H9 (cell line): ENCODE data around the gene GSKIP. TPM values are rescaled to one million over a fixed set of nuclear protein-coding genes. Genes with fewer than 3 reads are reported as not detected.

Experiments
- DNase-seq: peaks from one replicate; pipeline ENCODE4 v3.0.0-alpha.2; 2017
- H2AFZ ChIP-seq: one replicate; pipeline ENCODE4 v1.6.1; 2013; ENCODE audit warnings: mild to moderate bottlenecking, low read length, control low read depth, moderate library complexity
- H2AK5ac ChIP-seq: 2 replicates; pipeline ENCODE4 v1.6.1; 2013; ENCODE audit warnings: low read length, control low read depth, mixed read lengths; ENCODE audit not compliant: insufficient read length
- H2BK120ac ChIP-seq: one replicate; pipeline ENCODE4 v1.6.1; 2013; ENCODE audit warnings: low read depth, mild to moderate bottlenecking, low read length, control low read depth, inconsistent platforms; ENCODE audit not compliant: poor library complexity, severe bottlenecking
- H2BK12ac ChIP-seq: 2 replicates; pipeline ENCODE4 v1.6.1; 2013; ENCODE audit warnings: low read length, control low read depth, mixed read lengths, low read depth; ENCODE audit not compliant: insufficient read length
- H2BK15ac ChIP-seq: 2 replicates; pipeline ENCODE4 v1.6.1; 2013; ENCODE audit warnings: low read depth, low read length, control low read depth
- H2BK20ac ChIP-seq: one replicate; pipeline ENCODE4 v1.6.1; 2013; ENCODE audit warnings: low read depth, mild to moderate bottlenecking, low read length, control low read depth, inconsistent platforms; ENCODE audit not compliant: poor library complexity, severe bottlenecking
- H2BK5ac ChIP-seq: 2 replicates; pipeline ENCODE4 v1.6.1; 2013; ENCODE audit warnings: low read length, control low read depth, mixed read lengths; ENCODE audit not compliant: insufficient read length
- H3K14ac ChIP-seq: 2 replicates; pipeline ENCODE4 v1.6.1; 2013; ENCODE audit warnings: low read length, control low read depth; ENCODE audit not compliant: insufficient read depth
- H3K18ac ChIP-seq: 2 replicates; pipeline ENCODE4 v1.6.1; 2013; ENCODE audit warnings: low read depth, mild to moderate bottlenecking, mixed read lengths, low read length, control low read depth; ENCODE audit not compliant: insufficient read length
- H3K23ac ChIP-seq: 2 replicates; pipeline ENCODE4 v1.6.1; 2013; ENCODE audit warnings: low read length, control low read depth, mixed read lengths, low read depth; ENCODE audit not compliant: insufficient read length
- H3K23me2 ChIP-seq: 2 replicates; pipeline ENCODE4 v1.6.1; 2013; ENCODE audit warnings: low read depth, mild to moderate bottlenecking, mixed read lengths, low read length, control low read depth; ENCODE audit not compliant: insufficient read length, poor library complexity, severe bottlenecking
- H3K27ac ChIP-seq: 2 replicates; pipeline ENCODE4 v1.5.1; 2013; ENCODE audit warnings: low read length, control low read depth, mixed read lengths, low read depth; ENCODE audit not compliant: insufficient read length
- H3K27me3 ChIP-seq: 2 replicates; pipeline ENCODE4 v1.6.1; 2013; ENCODE audit warnings: low read length, control low read depth, inconsistent platforms; ENCODE audit not compliant: insufficient read depth
- H3K4ac ChIP-seq: 2 replicates; pipeline ENCODE4 v1.6.1; 2013; ENCODE audit warnings: low read depth, mild to moderate bottlenecking, control low read depth, inconsistent platforms, low read length, moderate library complexity
- H3K4me1 ChIP-seq: 2 replicates; pipeline ENCODE4 v1.6.1; 2013; ENCODE audit warnings: low read length, control low read depth, inconsistent platforms; ENCODE audit not compliant: insufficient read depth
- H3K4me2 ChIP-seq: 2 replicates; pipeline ENCODE4 v1.6.1; 2013; ENCODE audit warnings: low read length, control low read depth, mixed read lengths; ENCODE audit not compliant: insufficient read length, insufficient read depth
- H3K56ac ChIP-seq: 2 replicates; pipeline ENCODE4 v1.6.1; 2013; ENCODE audit warnings: low read depth, mild to moderate bottlenecking, mixed read lengths, low read length, control low read depth; ENCODE audit not compliant: insufficient read length
- H3K79me1 ChIP-seq: 2 replicates; pipeline ENCODE4 v1.6.1; 2013; ENCODE audit warnings: low read depth, mild to moderate bottlenecking, moderate library complexity, low read length, control low read depth, inconsistent platforms; ENCODE audit not compliant: insufficient read depth, poor library complexity, severe bottlenecking
- H3K79me2 ChIP-seq: 2 replicates; pipeline ENCODE4 v1.6.1; 2013; ENCODE audit warnings: low read length, control low read depth, inconsistent platforms; ENCODE audit not compliant: insufficient read depth
- H3K9ac ChIP-seq: 2 replicates; pipeline ENCODE4 v1.6.1; 2013; ENCODE audit warnings: low read length, control low read depth, mixed read lengths; ENCODE audit not compliant: insufficient read length; ENCODE audit errors: extremely low read depth
- H3K9me3 ChIP-seq: one replicate; pipeline ENCODE4 v1.6.1; 2013; ENCODE audit warnings: low read depth, low read length, inconsistent platforms; ENCODE audit not compliant: control insufficient read depth
- H3T11ph ChIP-seq: one replicate; pipeline ENCODE4 v1.6.1; 2013; ENCODE audit warnings: mild to moderate bottlenecking, low read length, control low read depth, inconsistent platforms
- H4K20me1 ChIP-seq: one replicate; pipeline ENCODE4 v1.6.1; 2013; ENCODE audit not compliant: control insufficient read depth, insufficient read length, insufficient read depth
- H4K5ac ChIP-seq: 2 replicates; pipeline ENCODE4 v1.6.1; 2013; ENCODE audit warnings: low read depth, mild to moderate bottlenecking, mixed read lengths, low read length, control low read depth; ENCODE audit not compliant: insufficient read length
- H4K8ac ChIP-seq: replicated peaks from 2 replicates; pipeline ENCODE4 v1.6.1; 2013; ENCODE audit warnings: low read length, control low read depth, mixed read lengths, low read depth; ENCODE audit not compliant: insufficient read length
- H4K91ac ChIP-seq: 2 replicates; pipeline ENCODE4 v1.6.1; 2013; ENCODE audit warnings: low read depth, mild to moderate bottlenecking, moderate library complexity, mixed read lengths, low read length, control low read depth; ENCODE audit not compliant: insufficient read length
- H3K27ac Mint-ChIP-seq, 3 experiments: 2 replicates in 2 of 3; 3 replicates in 1 of 3; pipeline ENCODE4 v1.8.0; 2020 to 2021; ENCODE audit warnings: mixed read lengths in 3 of 3, mild to moderate bottlenecking in 1 of 3, moderate library complexity in 1 of 3
- H3K27me3 Mint-ChIP-seq: 2 replicates; pipeline ENCODE4 v1.8.0; 2021; ENCODE audit warnings: low read depth, mild to moderate bottlenecking, moderate library complexity, mixed read lengths
- H3K36me3 Mint-ChIP-seq, 3 experiments: 2 replicates in 2 of 3; 3 replicates in 1 of 3; pipeline ENCODE4 v1.8.0; 2020 to 2021; ENCODE audit warnings: low read depth in 3 of 3, mixed read lengths in 3 of 3; ENCODE audit not compliant: insufficient read depth in 1 of 3
- H3K4me1 Mint-ChIP-seq, 2 experiments: 2 replicates each; pipeline ENCODE4 v1.8.0; 2020; ENCODE audit warnings: mixed read lengths in 2 of 2
- H3K4me3 Mint-ChIP-seq, 2 experiments: 2 replicates in 1 of 2; 3 replicates in 1 of 2; pipeline ENCODE4 v1.8.0; 2020 to 2021; ENCODE audit warnings: mild to moderate bottlenecking in 2 of 2, mixed read lengths in 2 of 2, moderate library complexity in 1 of 2
- H3K9me3 Mint-ChIP-seq, 2 experiments: 2 replicates in 1 of 2; 3 replicates in 1 of 2; pipeline ENCODE4 v1.8.0; 2020; ENCODE audit warnings: mild to moderate bottlenecking in 2 of 2, mixed read lengths in 2 of 2, moderate library complexity in 1 of 2
- WGBS: extraction: QIAGEN DNeasy Blood & Tissue Kit; methylation state at CpG from one replicate; pipeline ENCODE4 v1.1.7; 2013; ENCODE audit warnings: missing lambda C conversion rate, low lambda C conversion rate, mixed read lengths; ENCODE audit not compliant: insufficient read length; ENCODE audit errors: extremely low coverage; 5-methylcytosine and 5-hydroxymethylcytosine counted together
- total RNA-seq: library from RNA; stranded (reverse); gene quantifications from 2 replicates; pipeline ENCODE4 v1.2.1, GENCODE V29; 2021
- TF ChIP-seq, protein P1 (sequence below): fragments of 200-600 bp; sonication (generic); conservative IDR thresholded peaks from 3 replicates; pipeline ENCODE4 v1.8.0; 2021; ENCODE audit warnings: antibody characterized with exemption, mild to moderate bottlenecking

Gene GSKIP
- total RNA-seq, 1 experiment from 2014 or later, result 28.6 TPM

DNA sequence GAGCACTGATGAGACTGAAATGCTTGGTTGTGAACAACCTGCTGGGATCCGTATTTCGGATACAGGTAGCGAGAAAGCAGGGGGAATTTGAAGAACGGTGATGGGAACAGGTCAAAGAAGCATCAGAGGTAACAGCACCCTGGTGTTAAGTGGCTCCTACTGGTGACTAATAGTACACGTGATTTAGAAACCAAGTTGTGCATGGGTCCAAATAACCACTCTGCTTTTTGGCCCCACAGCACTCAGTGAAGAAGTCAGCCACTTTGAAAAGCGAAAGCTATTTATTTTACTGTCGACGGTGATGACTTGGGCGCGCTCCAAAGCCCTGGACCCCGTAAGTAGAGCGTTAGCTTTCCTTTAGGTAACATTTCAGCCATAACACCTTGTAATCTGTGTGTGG, 45.3 kb downstream of the GSKIP start:
- H3K4me3 Mint-ChIP-seq, result no peak overlapping the region
- Histone ChIP-seq H3K23ac (no peak overlapping the region), H4K91ac (no peak overlapping the region), H2AFZ (no peak overlapping the region), H2BK20ac (no peak overlapping the region), H3K56ac (no peak overlapping the region), H3K18ac (no peak overlapping the region), H2AK5ac (no peak overlapping the region), H3K4me1 (no peaks in the 10 kb centered on the region), H2BK5ac (no peak overlapping the region), H3K9ac (no peak overlapping the region), H3T11ph (no peak overlapping the region), H3K14ac (no peak overlapping the region), H3K79me2 (no peaks in the 10 kb centered on the region), H3K4ac (no peak overlapping the region), H3K27ac (no peak overlapping the region), H4K8ac (no peak overlapping the region), H3K27me3 (no peaks in the 10 kb centered on the region), H2BK15ac (no peak overlapping the region), H3K23me2 (no peaks in the 10 kb centered on the region), H3K79me1 (no peaks in the 10 kb centered on the region), H3K4me2 (no peak overlapping the region), H2BK12ac (no peak overlapping the region), H4K20me1 (no peaks in the 10 kb centered on the region), H2BK120ac (no peak overlapping the region), H3K9me3 (no peaks in the 10 kb centered on the region), H4K5ac (no peak overlapping the region)
- no CpG with 5 or more reads among the region's 12 CpGs for WGBS
- TF ChIP-seq, protein P1, sequence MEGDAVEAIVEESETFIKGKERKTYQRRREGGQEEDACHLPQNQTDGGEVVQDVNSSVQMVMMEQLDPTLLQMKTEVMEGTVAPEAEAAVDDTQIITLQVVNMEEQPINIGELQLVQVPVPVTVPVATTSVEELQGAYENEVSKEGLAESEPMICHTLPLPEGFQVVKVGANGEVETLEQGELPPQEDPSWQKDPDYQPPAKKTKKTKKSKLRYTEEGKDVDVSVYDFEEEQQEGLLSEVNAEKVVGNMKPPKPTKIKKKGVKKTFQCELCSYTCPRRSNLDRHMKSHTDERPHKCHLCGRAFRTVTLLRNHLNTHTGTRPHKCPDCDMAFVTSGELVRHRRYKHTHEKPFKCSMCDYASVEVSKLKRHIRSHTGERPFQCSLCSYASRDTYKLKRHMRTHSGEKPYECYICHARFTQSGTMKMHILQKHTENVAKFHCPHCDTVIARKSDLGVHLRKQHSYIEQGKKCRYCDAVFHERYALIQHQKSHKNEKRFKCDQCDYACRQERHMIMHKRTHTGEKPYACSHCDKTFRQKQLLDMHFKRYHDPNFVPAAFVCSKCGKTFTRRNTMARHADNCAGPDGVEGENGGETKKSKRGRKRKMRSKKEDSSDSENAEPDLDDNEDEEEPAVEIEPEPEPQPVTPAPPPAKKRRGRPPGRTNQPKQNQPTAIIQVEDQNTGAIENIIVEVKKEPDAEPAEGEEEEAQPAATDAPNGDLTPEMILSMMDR, result no peak
- H3K27me3 Mint-ChIP-seq, result no peaks in the 10 kb centered on the region
- H3K27ac Mint-ChIP-seq, result no peak overlapping the region
- H3K4me1 Mint-ChIP-seq, result peaks cover 0 to 5% of the 10 kb centered on the region in 2 experiments; a peak in 1 of 4 replicates
- no peaks in the 10 kb centered on the region for H3K36me3 Mint-ChIP-seq
- no peak for DNase-seq
- H3K9me3 Mint-ChIP-seq, result no peaks in the 10 kb centered on the region
